Measurements from ENCODE around the gene SOD1.

Gene SOD1

GRCh38 chr21:31696424-31696823, 36.9 kb downstream of the SOD1 start:
- H3K23ac ChIP-seq (ENCODE audit: low read length), result no peak overlapping the region
- H3K9ac ChIP-seq (ENCODE audit: low read length), result no peak overlapping the region
- no peak overlapping the region for H4K8ac ChIP-seq (ENCODE audit: low read depth, low read length)
- no peak overlapping the region for H2BK12ac ChIP-seq (ENCODE audit: low read length)
- H3K18ac ChIP-seq (ENCODE audit: low read length), result no peak overlapping the region
- no peak overlapping the region for H3K4me2 ChIP-seq (ENCODE audit: low read length)
- H4K91ac ChIP-seq (ENCODE audit: low read depth, low read length), result no peak overlapping the region
- H2AFZ ChIP-seq (ENCODE audit: insufficient read depth, low read length, poor library complexity), result no peak overlapping the region
- H3K79me2 ChIP-seq (ENCODE audit: control insufficient read depth, insufficient read depth, low read length, poor library complexity), result no peaks in the 10 kb centered on the region
- no peaks in the 10 kb centered on the region for H3K27me3 ChIP-seq (ENCODE audit: insufficient read depth, low read length)
- H2BK120ac ChIP-seq (ENCODE audit: insufficient read depth, low read length, poor library complexity), result no peak overlapping the region
- H3K9me3 ChIP-seq (ENCODE audit: insufficient read depth, low read depth, low read length), result no peaks in the 10 kb centered on the region
- no peaks in the 10 kb centered on the region for H3K79me1 ChIP-seq (ENCODE audit: low read length)
- no peak overlapping the region for H2AK5ac ChIP-seq (ENCODE audit: low read length)
- no peak overlapping the region for H3K4me3 ChIP-seq (ENCODE audit: low read depth, low read length)
- DNase-seq, result no peak
- H3K27ac ChIP-seq (ENCODE audit: low read depth, low read length), result no peak overlapping the region
- no peak overlapping the region for H3K4ac ChIP-seq (ENCODE audit: low read depth, low read length)
- no peak overlapping the region for H4K12ac ChIP-seq (ENCODE audit: low read depth, low read length)
- H3K14ac ChIP-seq (ENCODE audit: low read length), result no peak overlapping the region
- H3K36me3 ChIP-seq (ENCODE audit: control insufficient read depth in 1 of 2, insufficient read depth in 2 of 2, low read length in 2 of 2), result peaks cover 12 to 22% of the 10 kb centered on the region in 2 experiments
- H3K4me1 ChIP-seq (ENCODE audit: control insufficient read depth in 1 of 2, insufficient read depth in 2 of 2, low read length in 2 of 2), result no peaks in the 10 kb centered on the region
- WGBS (ENCODE audit: extremely low coverage, insufficient coverage, insufficient read length), result no CpG with 5 or more reads among the region's 6 CpGs
- H2BK5ac ChIP-seq (ENCODE audit: low read depth, low read length, poor library complexity), result no peak overlapping the region

GRCh38 chr21:31698461-31698860, 39.0 kb downstream of the SOD1 start:
- no peaks in the 10 kb centered on the region for H3K9me3 ChIP-seq (ENCODE audit: insufficient read depth, low read depth, low read length)
- H3K27ac ChIP-seq (ENCODE audit: low read depth, low read length), result no peak overlapping the region
- no peak overlapping the region for H3K9ac ChIP-seq (ENCODE audit: low read length)

GRCh38 chr21:31700040-31700439, 40.5 kb downstream of the SOD1 start:
- Histone ChIP-seq H3K14ac (ENCODE audit: low read length) (no peak overlapping the region), H2BK12ac (ENCODE audit: low read length) (no peak overlapping the region), H3K9ac (ENCODE audit: low read length) (no peak overlapping the region), H4K8ac (ENCODE audit: low read depth, low read length) (no peak overlapping the region), H3K18ac (ENCODE audit: low read length) (no peak overlapping the region), H3K79me2 (ENCODE audit: control insufficient read depth, insufficient read depth, low read length, poor library complexity) (no peaks in the 10 kb centered on the region), H3K9me3 (ENCODE audit: insufficient read depth, low read depth, low read length) (no peaks in the 10 kb centered on the region), H3K4me1 (ENCODE audit: control insufficient read depth in 1 of 2, insufficient read depth in 2 of 2, low read length in 2 of 2) (no peaks in the 10 kb centered on the region), H2AFZ (ENCODE audit: insufficient read depth, low read length, poor library complexity) (no peak overlapping the region), H3K4me3 (ENCODE audit: low read depth, low read length) (no peak overlapping the region), H4K91ac (ENCODE audit: low read depth, low read length) (no peak overlapping the region), H3K27ac (ENCODE audit: low read depth, low read length) (no peak overlapping the region), H4K12ac (ENCODE audit: low read depth, low read length) (no peak overlapping the region), H2BK5ac (ENCODE audit: low read depth, low read length, poor library complexity) (no peak overlapping the region), H3K79me1 (ENCODE audit: low read length) (no peaks in the 10 kb centered on the region), H2BK120ac (ENCODE audit: insufficient read depth, low read length, poor library complexity) (no peak overlapping the region), H3K4ac (ENCODE audit: low read depth, low read length) (no peak overlapping the region), H3K27me3 (ENCODE audit: insufficient read depth, low read length) (no peaks in the 10 kb centered on the region), H2AK5ac (ENCODE audit: low read length) (no peak overlapping the region), H3K4me2 (ENCODE audit: low read length) (no peak overlapping the region), H3K23ac (ENCODE audit: low read length) (no peak overlapping the region), H3K36me3 (ENCODE audit: control insufficient read depth in 1 of 2, insufficient read depth in 2 of 2, low read length in 2 of 2) (peaks cover 10 to 16% of the 10 kb centered on the region in 2 experiments)
- WGBS (ENCODE audit: extremely low coverage, insufficient coverage, insufficient read length), result no CpG with 5 or more reads among the region's 3 CpGs
- no peak for DNase-seq

More at GRCh38 chr21:31698461-31698860, 39.0 kb downstream of the SOD1 start:
- Histone ChIP-seq H2AFZ (ENCODE audit: insufficient read depth, low read length, poor library complexity) (no peak overlapping the region), H3K4me2 (ENCODE audit: low read length) (no peak overlapping the region), H3K27me3 (ENCODE audit: insufficient read depth, low read length) (no peaks in the 10 kb centered on the region), H3K79me1 (ENCODE audit: low read length) (no peaks in the 10 kb centered on the region), H3K4me1 (ENCODE audit: control insufficient read depth in 1 of 2, insufficient read depth in 2 of 2, low read length in 2 of 2) (no peaks in the 10 kb centered on the region), H3K23ac (ENCODE audit: low read length) (no peak overlapping the region), H4K91ac (ENCODE audit: low read depth, low read length) (no peak overlapping the region), H3K18ac (ENCODE audit: low read length) (no peak overlapping the region), H3K4me3 (ENCODE audit: low read depth, low read length) (no peak overlapping the region), H2BK120ac (ENCODE audit: insufficient read depth, low read length, poor library complexity) (no peak overlapping the region), H4K12ac (ENCODE audit: low read depth, low read length) (no peak overlapping the region), H3K36me3 (ENCODE audit: control insufficient read depth in 1 of 2, insufficient read depth in 2 of 2, low read length in 2 of 2) (peaks cover 12 to 19% of the 10 kb centered on the region in 2 experiments), H3K79me2 (ENCODE audit: control insufficient read depth, insufficient read depth, low read length, poor library complexity) (no peaks in the 10 kb centered on the region), H2BK5ac (ENCODE audit: low read depth, low read length, poor library complexity) (no peak overlapping the region), H4K8ac (ENCODE audit: low read depth, low read length) (no peak overlapping the region), H2BK12ac (ENCODE audit: low read length) (no peak overlapping the region), H3K14ac (ENCODE audit: low read length) (no peak overlapping the region), H2AK5ac (ENCODE audit: low read length) (no peak overlapping the region), H3K4ac (ENCODE audit: low read depth, low read length) (no peak overlapping the region)
- no peak for DNase-seq

GRCh38 chr21:31706562-31706961, 47.1 kb downstream of the SOD1 start:
- Histone ChIP-seq H3K79me2 (ENCODE audit: control insufficient read depth, insufficient read depth, low read length, poor library complexity) (peaks cover 3% of the 10 kb centered on the region), H3K18ac (ENCODE audit: low read length) (no peak overlapping the region), H2BK5ac (ENCODE audit: low read depth, low read length, poor library complexity) (no peak overlapping the region), H3K27ac (ENCODE audit: low read depth, low read length) (no peak overlapping the region), H4K91ac (ENCODE audit: low read depth, low read length) (no peak overlapping the region), H3K79me1 (ENCODE audit: low read length) (no peaks in the 10 kb centered on the region), H2AK5ac (ENCODE audit: low read length) (no peak overlapping the region), H3K9ac (ENCODE audit: low read length) (no peak overlapping the region), H3K14ac (ENCODE audit: low read length) (no peak overlapping the region), H2BK12ac (ENCODE audit: low read length) (no peak overlapping the region), H2BK120ac (ENCODE audit: insufficient read depth, low read length, poor library complexity) (no peak overlapping the region), H3K23ac (ENCODE audit: low read length) (no peak overlapping the region), H3K4me3 (ENCODE audit: low read depth, low read length) (no peak overlapping the region), H3K36me3 (ENCODE audit: control insufficient read depth in 1 of 2, insufficient read depth in 2 of 2, low read length in 2 of 2) (peaks cover 2% of the 10 kb centered on the region in 2 experiments), H4K8ac (ENCODE audit: low read depth, low read length) (no peak overlapping the region), H4K12ac (ENCODE audit: low read depth, low read length) (no peak overlapping the region), H3K4ac (ENCODE audit: low read depth, low read length) (no peak overlapping the region), H3K27me3 (ENCODE audit: insufficient read depth, low read length) (no peaks in the 10 kb centered on the region), H2AFZ (ENCODE audit: insufficient read depth, low read length, poor library complexity) (no peak overlapping the region), H3K9me3 (ENCODE audit: insufficient read depth, low read depth, low read length) (no peaks in the 10 kb centered on the region), H3K4me2 (ENCODE audit: low read length) (no peak overlapping the region), H3K4me1 (ENCODE audit: control insufficient read depth in 1 of 2, insufficient read depth in 2 of 2, low read length in 2 of 2) (no peaks in the 10 kb centered on the region)
- no CpG with 5 or more reads among the region's 3 CpGs for WGBS (ENCODE audit: extremely low coverage, insufficient coverage, insufficient read length)
- DNase-seq, result no peak
